Parathyroid adenoma (tissue), 2 donors: ENCODE data around the gene DAGLA.
"Not testable (repeated sequence)": the region's sequence is repeated elsewhere in the genome, so short reads cannot be mapped to it uniquely, and the experiment has no call there.

Source experiments
- H2AFZ ChIP-seq: fragments of 300-600 bp; sonication (generic); one replicate; pipeline ENCODE4 v1.7.0; 2017; ENCODE audit warnings: antibody characterized with exemption, mild to moderate bottlenecking
- H3K27ac ChIP-seq: fragments of 300-600 bp; sonication (generic); one replicate; pipeline ENCODE4 v1.7.0; 2017
- H3K27me3 ChIP-seq: fragments of 300-600 bp; sonication (generic); one replicate; pipeline ENCODE4 v1.7.0; 2017; ENCODE audit warnings: low read length; ENCODE audit not compliant: control insufficient read depth, insufficient read depth
- H3K36me3 ChIP-seq: fragments of 300-600 bp; sonication (generic); one replicate; pipeline ENCODE4 v1.7.0; 2017; ENCODE audit warnings: low read length; ENCODE audit not compliant: control insufficient read depth, insufficient read depth
- H3K4me1 ChIP-seq: fragments of 300-600 bp; sonication (generic); one replicate; pipeline ENCODE4 v1.7.0; 2017; ENCODE audit warnings: control low read depth
- H3K4me2 ChIP-seq: fragments of 300-600 bp; sonication (generic); one replicate; pipeline ENCODE4 v1.7.0; 2017; ENCODE audit warnings: low read length
- H3K4me3 ChIP-seq: fragments of 300-600 bp; sonication (generic); one replicate; pipeline ENCODE4 v1.7.0; 2017; ENCODE audit warnings: low read depth, low read length
- H3K79me2 ChIP-seq: fragments of 300-600 bp; sonication (generic); one replicate; pipeline ENCODE4 v1.7.0; 2017; ENCODE audit warnings: control low read depth
- H3K9ac ChIP-seq: fragments of 300-600 bp; sonication (generic); one replicate; pipeline ENCODE4 v1.7.0; 2017; ENCODE audit warnings: mild to moderate bottlenecking
- H3K9me3 ChIP-seq: fragments of 300-600 bp; sonication (generic); one replicate; pipeline ENCODE4 v1.7.0; 2017; ENCODE audit warnings: low read length; ENCODE audit not compliant: control insufficient read depth
- CTCF ChIP-seq: fragments of 300-600 bp; sonication (generic); IDR thresholded peaks from one replicate; pipeline ENCODE4 v1.7.0; 2017; ENCODE audit warnings: antibody characterized with exemption, mild to moderate bottlenecking
- donor health status: primary hyperparathyroidism.

The DAGLA gene

GRCh38 chr11:61647529-61647928 is 32.7 kb upstream of the DAGLA start:
- no peak overlapping the region for H2AFZ ChIP-seq
- H3K27ac ChIP-seq = no peak overlapping the region
- H3K9me3 ChIP-seq = no peaks in the 10 kb centered on the region
- no peak overlapping the region for H3K9ac ChIP-seq
- H3K79me2 ChIP-seq = no peaks in the 10 kb centered on the region
- H3K4me3 ChIP-seq = no peak overlapping the region
- no peak overlapping the region for H3K4me2 ChIP-seq
- H3K36me3 ChIP-seq = no peaks in the 10 kb centered on the region
- H3K4me1 ChIP-seq = no peaks in the 10 kb centered on the region
- TF ChIP-seq CTCF = no peak
- H3K27me3 ChIP-seq = no peaks in the 10 kb centered on the region

GRCh38 chr11:61650781-61651571 is 29.2 kb upstream of the DAGLA start:
- H3K4me1 ChIP-seq = no peaks in the 10 kb centered on the region
- no peak for TF ChIP-seq CTCF
- no peak overlapping the region for H3K4me2 ChIP-seq
- H3K36me3 ChIP-seq = no peaks in the 10 kb centered on the region
- no peaks in the 10 kb centered on the region for H3K27me3 ChIP-seq
- H3K79me2 ChIP-seq = no peaks in the 10 kb centered on the region
- H3K27ac ChIP-seq = no peak overlapping the region
- H3K9ac ChIP-seq = no peak overlapping the region
- no peak overlapping the region for H2AFZ ChIP-seq
- H3K4me3 ChIP-seq = no peak overlapping the region
- H3K9me3 ChIP-seq = no peaks in the 10 kb centered on the region

- Histone ChIP-seq H3K9ac (no peak overlapping the region), H3K36me3 (no peaks in the 10 kb centered on the region), H3K79me2 (no peaks in the 10 kb centered on the region), H3K4me2 (no peak overlapping the region), H3K27ac (no peak overlapping the region), H2AFZ (no peak overlapping the region), H3K4me3 (no peak overlapping the region), H3K9me3 (no peaks in the 10 kb centered on the region), H3K4me1 (no peaks in the 10 kb centered on the region), H3K27me3 (no peaks in the 10 kb centered on the region)
- TF ChIP-seq CTCF = no peak
These were observed 28.1 kb upstream of the DAGLA start for GRCh38 chr11:61652135-61652534.

- Histone ChIP-seq H3K27ac (no peak overlapping the region), H3K9me3 (no peaks in the 10 kb centered on the region), H3K36me3 (no peaks in the 10 kb centered on the region), H3K4me3 (no peak overlapping the region), H3K4me1 (no peaks in the 10 kb centered on the region), H3K4me2 (no peak overlapping the region), H2AFZ (no peak overlapping the region), H3K27me3 (no peaks in the 10 kb centered on the region), H3K9ac (no peak overlapping the region), H3K79me2 (no peaks in the 10 kb centered on the region)
- TF ChIP-seq CTCF = no peak
These were observed 25.8 kb upstream of the DAGLA start for GRCh38 chr11:61654397-61654829.

GRCh38 chr11:61655266-61656159 is 24.7 kb upstream of the DAGLA start:
- not testable (repeated sequence) for H3K9me3 ChIP-seq, H3K27me3 ChIP-seq, H3K4me1 ChIP-seq, H3K9ac ChIP-seq, H3K4me2 ChIP-seq, H3K36me3 ChIP-seq, H3K4me3 ChIP-seq, H3K27ac ChIP-seq, H3K79me2 ChIP-seq, H2AFZ ChIP-seq
